ENCODE data around the gene GBF1. TPM values are rescaled to one million over a fixed set of nuclear protein-coding genes. Genes with fewer than 3 reads are reported as not detected.

GBF1 gene
- total RNA-seq, 3 donors from 2014 or later = 51.9 to 67.8 (median 62.9) TPM

DNA sequence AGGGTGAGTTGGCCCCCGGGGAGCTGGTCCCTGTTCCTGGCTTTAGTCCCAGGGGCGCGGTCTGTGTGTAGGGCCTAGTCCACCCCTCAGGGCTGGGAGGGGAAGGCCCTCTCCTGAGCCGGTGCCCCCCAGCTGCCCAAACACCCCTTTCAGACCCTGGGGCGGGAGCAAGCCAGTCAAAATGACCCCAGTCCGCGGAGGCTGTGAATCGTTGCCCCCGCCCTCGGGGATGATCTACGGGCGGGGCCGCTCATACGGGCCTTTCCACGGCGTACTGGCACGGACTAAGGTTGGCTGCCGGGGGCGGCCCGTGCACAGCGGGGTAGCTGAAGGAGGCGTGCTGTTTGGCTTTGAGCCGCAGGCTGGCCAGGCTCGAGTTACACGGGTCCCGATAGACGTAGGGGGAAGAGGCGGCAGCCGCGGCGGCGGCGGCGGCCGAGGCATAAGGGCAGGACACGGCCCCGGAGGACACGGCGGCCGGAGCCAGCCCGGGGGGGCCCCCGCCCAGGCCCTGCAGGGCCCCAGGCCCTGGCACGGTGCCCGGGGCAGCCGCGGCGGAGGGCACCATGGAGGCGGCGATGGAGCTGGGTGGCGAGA, 15.0 kb upstream of the GBF1 start:
- intact Hi-C loops (cut with DNase I, micrococcal nuclease) = no loop called here
- DNase-seq (peak; percentile 29 to 62 (median 54)), ATAC-seq (peak; percentile 21)
- Histone ChIP-seq H3K36me3 (ENCODE audit: low read depth) (no peaks in the 10 kb centered on the region), H3K4me1 (ENCODE audit: low read depth) (peaks cover 27% of the 10 kb centered on the region), H3K4me3 (no peak overlapping the region), H3K9me3 (no peaks in the 10 kb centered on the region)
- TF ChIP-seq CTCF (IDR thresholded peaks at IDR 0.05) = no peak

DNA sequence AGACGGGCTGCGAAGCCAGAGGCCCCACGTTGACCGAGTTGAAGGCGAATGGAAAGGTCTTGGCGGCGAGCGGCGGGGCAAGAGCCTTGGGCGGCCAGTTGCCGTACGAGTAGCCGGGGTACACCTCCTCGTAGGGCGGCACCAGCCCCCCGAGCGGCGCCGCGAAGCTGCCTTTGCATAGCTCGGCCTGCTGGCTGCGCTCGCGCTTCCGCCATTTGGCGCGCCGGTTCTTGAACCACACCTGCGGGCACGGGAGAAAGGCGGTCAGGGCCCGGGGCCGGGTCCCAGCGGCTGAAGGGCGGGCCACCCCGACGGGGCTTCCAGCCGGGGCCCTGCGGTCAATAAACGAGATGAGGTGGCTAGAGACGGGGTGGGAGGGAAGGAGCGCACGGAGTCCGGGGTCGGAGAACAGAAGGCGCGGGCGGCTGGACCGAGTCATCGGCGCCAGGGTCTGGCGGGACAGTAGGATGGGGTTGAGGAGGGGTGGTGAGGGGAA, 14.4 kb upstream of the GBF1 start:
- Histone ChIP-seq H3K9me3 (no peaks in the 10 kb centered on the region), H3K4me1 (ENCODE audit: low read depth) (peaks cover 25% of the 10 kb centered on the region), H3K4me3 (no peak overlapping the region), H3K36me3 (ENCODE audit: low read depth) (no peaks in the 10 kb centered on the region)
- ATAC-seq (peak; percentile 19), DNase-seq (peak; percentile 57 to 68 (median 62))
- intact Hi-C loops (cut with DNase I, micrococcal nuclease) = no loop called here
- no peak for TF ChIP-seq CTCF (IDR thresholded peaks at IDR 0.05)

DNA sequence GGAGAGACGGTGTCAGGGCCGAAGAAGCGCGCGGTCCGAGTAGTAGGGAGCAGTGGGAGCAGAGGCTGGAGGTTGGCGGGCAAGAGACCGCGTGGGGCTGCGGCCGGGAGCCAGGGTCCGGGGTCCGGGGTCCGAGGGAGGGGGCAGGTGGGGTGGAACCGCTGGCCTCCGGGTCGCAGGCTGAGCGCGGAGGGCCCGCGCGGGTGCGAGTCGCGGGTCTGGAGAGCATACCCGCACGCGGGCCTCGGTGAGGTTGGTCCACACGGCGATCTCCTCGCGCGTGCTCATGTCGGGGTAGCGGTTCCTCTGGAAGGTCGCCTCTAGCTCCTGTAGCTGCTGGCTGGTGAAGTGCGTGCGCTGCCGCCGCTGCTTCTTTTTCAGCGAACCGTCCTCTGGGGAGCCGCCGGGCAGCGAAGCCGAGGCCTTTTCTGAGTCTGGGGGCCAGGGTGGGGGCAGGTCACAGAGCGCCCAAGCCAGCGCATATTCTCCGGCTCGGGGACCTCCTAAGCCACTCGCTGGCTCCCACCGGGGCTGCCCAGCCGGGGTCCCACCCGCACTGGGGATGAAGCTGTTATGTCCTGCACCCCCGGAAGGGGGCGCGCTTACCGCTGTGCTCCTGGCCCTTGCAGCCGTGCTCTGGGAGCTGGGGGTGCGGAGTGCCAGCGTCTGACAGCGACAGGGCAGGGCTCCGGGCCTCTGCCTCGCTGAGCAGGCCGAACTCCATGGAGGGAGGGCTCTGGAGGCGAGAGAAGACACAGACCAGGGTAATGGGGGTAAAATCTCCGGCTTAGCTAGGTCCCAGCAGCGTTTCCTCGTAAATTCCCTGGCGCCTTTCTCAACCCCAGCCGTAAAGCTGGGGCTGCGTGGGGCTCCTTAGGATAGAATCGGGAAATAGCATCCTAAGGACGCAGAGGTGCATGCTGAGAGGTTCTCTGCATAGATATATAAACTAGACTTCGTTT, 13.7 kb upstream of the GBF1 start:
- DNase-seq (peak; percentile 71 to 77 (median 74)), ATAC-seq (peak; percentile 80)
- Histone ChIP-seq H3K9me3 (no peaks in the 10 kb centered on the region), H3K4me1 (ENCODE audit: low read depth) (peaks cover 18% of the 10 kb centered on the region), H3K4me3 (no peak overlapping the region), H3K36me3 (ENCODE audit: low read depth) (no peaks in the 10 kb centered on the region)
- intact Hi-C loops (cut with DNase I, micrococcal nuclease) = no loop called here
- TF ChIP-seq CTCF (IDR thresholded peaks at IDR 0.05) = peak; percentile 92

GRCh38 chr10:102233997-102234396, 11.3 kb upstream of the GBF1 start:
- no peak for TF ChIP-seq CTCF (IDR thresholded peaks at IDR 0.05)
- Histone ChIP-seq H3K36me3 (ENCODE audit: low read depth) (no peaks in the 10 kb centered on the region), H3K9me3 (no peaks in the 10 kb centered on the region), H3K4me3 (no peak overlapping the region), H3K4me1 (ENCODE audit: low read depth) (peaks cover 18% of the 10 kb centered on the region)
- intact Hi-C loops (cut with DNase I, micrococcal nuclease) = no loop called here
- ATAC-seq = no peak
- DNase-seq = no peak

DNA sequence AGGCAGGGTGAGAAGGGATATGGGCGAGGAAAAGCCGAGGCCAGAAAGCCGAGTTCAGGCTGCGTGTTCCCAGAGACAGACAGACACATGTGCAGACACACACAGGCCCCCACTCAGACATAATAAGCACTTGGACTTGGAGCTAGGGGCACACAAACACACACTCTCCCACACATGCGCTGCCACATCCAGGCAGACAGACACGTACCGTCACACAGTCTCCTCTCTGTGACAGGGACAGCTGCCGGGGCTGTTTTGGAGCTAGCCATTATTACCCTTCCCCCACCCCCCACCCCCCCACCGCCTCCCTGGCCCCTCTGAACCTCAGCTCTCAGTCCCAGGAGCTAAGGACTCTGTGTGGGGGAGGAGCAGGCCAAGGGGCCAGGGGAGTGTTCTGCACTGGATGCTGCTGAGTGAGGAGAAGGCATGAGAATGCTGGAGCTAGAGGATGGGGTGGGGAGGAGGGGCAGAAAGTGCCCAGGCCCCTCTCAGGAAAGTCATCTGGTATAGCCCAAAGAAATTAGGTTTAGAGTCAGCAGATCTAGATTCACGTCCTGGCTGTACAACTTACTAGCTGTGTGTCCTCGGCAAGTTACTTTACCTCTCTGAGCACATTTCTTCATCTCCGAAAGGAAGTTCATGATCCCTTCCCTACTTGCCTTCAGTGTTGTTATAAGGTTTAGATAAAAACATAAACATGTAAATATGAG, 10.3 kb upstream of the GBF1 start:
- intact Hi-C loops (cut with DNase I, micrococcal nuclease) = no loop called here
- no peaks in the 10 kb centered on the region for H3K36me3 ChIP-seq (ENCODE audit: low read depth)
- H3K4me3 ChIP-seq = no peak overlapping the region
- no peak for TF ChIP-seq CTCF (IDR thresholded peaks at IDR 0.05)
- ATAC-seq (no peak), DNase-seq (no peak)
- peaks cover 15% of the 10 kb centered on the region for H3K4me1 ChIP-seq (ENCODE audit: low read depth)
- no peaks in the 10 kb centered on the region for H3K9me3 ChIP-seq
